GM12878 (cell line): ENCODE results near the gene PRTFDC1. TPM values are rescaled to one million over a fixed set of nuclear protein-coding genes. Genes with fewer than 3 reads are reported as not detected.
"Not testable (repeated sequence)": the region's sequence is repeated elsewhere in the genome, so short reads cannot be mapped to it uniquely, and the experiment has no call there.

ENCODE experiments used
- ATAC-seq: fragments of 200-7000 bp; cut with Tn5 transposase; 3 replicates; pipeline ENCODE4 v1.9.1; 2020; ENCODE audit warnings: mild to moderate bottlenecking, moderate library complexity
- BruUV-seq: library from RNA; stranded (reverse); fragments of 400-500 nt; replicated peaks from 2 replicates; lab custom pipeline; 2021; lab: Mats Ljungman, UMichigan
- CTCF ChIA-PET: fragments of 300-600 bp; sonication (Branson Sonifier 250); formaldehyde crosslinking; extraction: SDS; loops from one replicate; lab custom pipeline; 2021; ENCODE audit warnings: inconsistent platforms; lab: Yijun Ruan, JAX
- POLR2A ChIA-PET: fragments of 350-600 bp; formaldehyde crosslinking; extraction: SDS; loops from one replicate; lab custom pipeline; 2021; ENCODE audit warnings: inconsistent platforms; lab: Charles Lee
- RAD21 ChIA-PET: fragments of 300-600 bp; sonication (Branson Sonifier 250); formaldehyde crosslinking; loops from one replicate; lab custom pipeline; 2023; ENCODE audit warnings: antibody characterized with exemption; ENCODE audit not compliant: unreplicated experiment; lab: Charles Lee
- SMC1A ChIA-PET: fragments of 300-600 bp; sonication (Branson Sonifier 250); formaldehyde crosslinking; loops from one replicate; lab custom pipeline; 2023; ENCODE audit not compliant: unreplicated experiment, uncharacterized antibody; lab: Charles Lee
- DNase-seq: peaks from one replicate; pipeline ENCODE4 v3.0.0-alpha.2; 2011; ENCODE audit warnings: low read depth, low spot score
- FAIRE-seq: peaks from 3 replicates; lab custom pipeline; 2011; peaks lifted over from hg19 to GRCh38; lab: Jason Lieb, UNC
- H2AFZ ChIP-seq: 2 replicates; pipeline ENCODE4 v1.6.0; 2011; ENCODE audit warnings: low read depth, low read length, control low read depth; ENCODE audit not compliant: control insufficient read depth
- H3K27ac ChIP-seq: 2 replicates; pipeline ENCODE4 v1.5.1; 2011; ENCODE audit warnings: control low read depth; ENCODE audit not compliant: control insufficient read depth, insufficient read depth
- H3K27me3 ChIP-seq, 2 experiments: replicated peaks in 1 of 2; 2 replicates each; pipeline versions ENCODE4 v1.6.0 to v1.6.1; 2011; ENCODE audit warnings: low read length in 1 of 2; ENCODE audit not compliant: control insufficient read depth in 2 of 2, insufficient read depth in 2 of 2
- H3K36me3 ChIP-seq, 2 experiments: 2 replicates each; pipeline ENCODE4 v1.5.1; 2011; ENCODE audit warnings: low read length in 1 of 2; ENCODE audit not compliant: control insufficient read depth in 2 of 2, insufficient read depth in 2 of 2
- H3K4me1 ChIP-seq: 2 replicates; pipeline ENCODE4 v1.6.1; 2011; ENCODE audit warnings: mild to moderate bottlenecking, low read length, moderate library complexity, mixed read lengths; ENCODE audit not compliant: control insufficient read depth, insufficient read depth
- H3K4me2 ChIP-seq: 2 replicates; pipeline ENCODE4 v1.6.0; 2011; ENCODE audit warnings: control low read depth; ENCODE audit not compliant: control insufficient read depth, insufficient read depth
- H3K4me3 ChIP-seq: fragments of 200-600 bp; sonication (generic); 2 replicates; pipeline ENCODE4 v1.5.1; 2016
- H3K79me2 ChIP-seq: 2 replicates; pipeline ENCODE4 v1.6.0; 2011; ENCODE audit warnings: low read length; ENCODE audit not compliant: control insufficient read depth, insufficient read depth
- H3K9ac ChIP-seq: 2 replicates; pipeline ENCODE4 v1.8.0; 2011; ENCODE audit warnings: low read length, control low read depth, mixed read lengths; ENCODE audit not compliant: control insufficient read depth, insufficient read depth
- H3K9me3 ChIP-seq: replicated peaks from 3 replicates; pipeline ENCODE4 v1.5.1; 2011; ENCODE audit warnings: mild to moderate bottlenecking, low read length; ENCODE audit not compliant: control insufficient read depth, insufficient read depth
- H4K20me1 ChIP-seq: 2 replicates; pipeline ENCODE4 v1.6.0; 2011; ENCODE audit not compliant: control insufficient read depth, insufficient read depth
- CBX5 ChIP-seq: sonication (generic); IDR thresholded peaks from 2 replicates; pipeline ENCODE4 v1.6.1; 2016; ENCODE audit warnings: low read depth, moderate library complexity, mild to moderate bottlenecking, inconsistent platforms
- HDAC6 ChIP-seq: fragments of 200-600 bp; sonication (generic); IDR thresholded peaks from one replicate; pipeline ENCODE4 v1.8.0; 2017; ENCODE audit warnings: antibody characterized with exemption; ENCODE audit not compliant: unreplicated experiment
- HSF1 ChIP-seq: fragments of 150-350 bp; IDR thresholded peaks from 2 replicates; pipeline ENCODE4 v1.6.1; 2014; ENCODE audit warnings: mild to moderate bottlenecking, low read depth, low read length
- IKZF2 ChIP-seq, 2 experiments: fragments of 450-650 bp; IDR thresholded peaks; 2 replicates each; pipeline ENCODE4 v1.6.1; 2017; ENCODE audit warnings: mild to moderate bottlenecking in 2 of 2, moderate library complexity in 2 of 2
- MXI1 ChIP-seq: fragments of 150-350 bp; IDR thresholded peaks from 2 replicates; pipeline ENCODE4 v1.6.1; 2011; ENCODE audit warnings: low read depth, mild to moderate bottlenecking, inconsistent platforms, low read length, improper control_type of control experiment
- SMAD5 ChIP-seq: IDR thresholded peaks from 2 replicates; pipeline ENCODE4 v1.6.1; 2016; ENCODE audit warnings: antibody characterized with exemption, low read depth
- SP1 ChIP-seq: IDR thresholded peaks from one replicate; pipeline ENCODE4 v1.6.1; 2011; ENCODE audit warnings: low read depth, low read length
- STAT1 ChIP-seq: fragments of 450-650 bp; conservative IDR thresholded peaks from 2 replicates; pipeline ENCODE4 v1.6.1; 2014; ENCODE audit warnings: antibody characterized with exemption, mild to moderate bottlenecking
- TARDBP ChIP-seq: IDR thresholded peaks from 2 replicates; pipeline ENCODE4 v1.6.1; 2016; ENCODE audit warnings: borderline replicate concordance
- ZNF622 ChIP-seq: fragments of 450-650 bp; IDR thresholded peaks from 2 replicates; pipeline ENCODE4 v1.6.1; 2017; ENCODE audit warnings: mild to moderate bottlenecking, inconsistent platforms
- WGBS: methylation state at CpG from one replicate; pipeline ENCODE4 v1.1.6; 2016; ENCODE audit warnings: low lambda C conversion rate; ENCODE audit not compliant: insufficient replicate concordance, insufficient coverage; ENCODE audit errors: missing lambda C conversion rate; 5-methylcytosine and 5-hydroxymethylcytosine counted together
- in situ Hi-C: fragments of 300-500 bp; cut with MboI; formaldehyde crosslinking; loops from 9 replicates; pipeline ENCODE4 v1.14.3; 2018; ENCODE audit warnings: mixed read lengths
- intact Hi-C: fragments of 100-400 bp; cut with micrococcal nuclease; formaldehyde crosslinking; loops from one replicate; pipeline ENCODE4 v1.14.2; 2022; ENCODE audit not compliant: unreplicated experiment
- polyA plus RNA-seq, 11 experiments: library from polyadenylated mRNA; depleted of rRNA in 4 of 11; unstranded in 6 of 11; stranded (reverse) in 5 of 11; fragments of >200 nt; fragmentation: Nextera tagmentation in 4 of 11; fragmentation: Illumina TruSeq in 1 of 11; extraction: Ambion mirVana in 4 of 11; extraction: Trizol in 1 of 11; gene quantifications; 1 replicate in 1 of 11; 2 replicates in 10 of 11; pipeline versions ENCODE4 v1.2.1 to v1.2.3, GENCODE V29; 2011 to 2016; ENCODE audit warnings: inconsistent platforms in 2 of 11, missing spikeins in 2 of 11, low read depth in 1 of 11
- total RNA-seq, 4 experiments: library from RNA; depleted of rRNA in 3 of 4; stranded (reverse); fragments of >200 nt in 3 of 4; fragmentation: Illumina TruSeq in 1 of 4; extraction: Trizol in 1 of 4; gene quantifications; 2 replicates each; pipeline versions ENCODE4 v1.2.1 to v1.2.3, GENCODE V29; 2013 to 2021

The PRTFDC1 gene
- total and polyA plus RNA-seq, 10 of the 15 experiments (the other 5 are each of a cell fraction or from before 2014, with no cell fraction given), result 5.5 to 17.3 (median 11.3) TPM

- FAIRE-seq, result no peak
- no TSS peak for BruUV-seq
- Histone ChIP-seq H4K20me1 (no peaks in the 10 kb centered on the region), H3K9ac (no peak overlapping the region), H3K9me3 (no peaks in the 10 kb centered on the region), H3K36me3 (no peaks in the 10 kb centered on the region), H3K4me3 (no peak overlapping the region), H3K79me2 (no peaks in the 10 kb centered on the region), H3K27ac (no peak overlapping the region), H2AFZ (no peak overlapping the region), H3K4me1 (no peaks in the 10 kb centered on the region), H3K4me2 (no peak overlapping the region), H3K27me3 (no peaks in the 10 kb centered on the region)
- DNase-seq, result no peak
- TF ChIP-seq MXI1 (no peak), IKZF2 (IDR thresholded peaks at IDR 0.05) (no peak), TARDBP (no peak), HDAC6 (no peak), SP1 (no peak), HSF1 (no peak), SMAD5 (no peak), ZNF622 (no peak), CBX5 (no peak), STAT1 (no peak)
- WGBS, result 23% methylated on average over 2 of the region's 2 CpGs
- in situ Hi-C loops, result no loop called here
- ChIA-PET RAD21 (no interaction called here), CTCF (interaction anchor here (0.9 to 1.6 kb wide), 10 partner anchors 11 to 352 kb away, joined by 3 to 5 read pairs (median 3); no protein-coding TSS in a partner anchor), SMC1A (interaction anchor here (0.6 to 2.8 kb wide), 8 partner anchors 8 to 242 kb away, joined by 3 to 8 read pairs (median 4); no protein-coding TSS in a partner anchor), POLR2A (interaction anchor here (0.6 kb wide), 1 partner anchor 16 kb away, joined by 3 read pairs; no protein-coding TSS in a partner anchor)
- intact Hi-C loops, result no loop called here
- no peak for ATAC-seq
These were observed 17.5 kb upstream of the PRTFDC1 start for GRCh38 chr10:24969841-24970281.

- H3K9ac ChIP-seq, H2AFZ ChIP-seq, H3K4me1 ChIP-seq, DNase-seq, H3K4me3 ChIP-seq, H3K4me2 ChIP-seq, BruUV-seq, H3K36me3 ChIP-seq, FAIRE-seq, H3K27me3 ChIP-seq, in situ Hi-C loops, H4K20me1 ChIP-seq, H3K9me3 ChIP-seq, intact Hi-C loops, ATAC-seq, RAD21 ChIA-PET, H3K27ac ChIP-seq, H3K79me2 ChIP-seq: not testable (repeated sequence)
- 74% methylated on average over 11 of the region's 11 CpGs for WGBS
- CTCF ChIA-PET, result interaction anchor here (1.2 to 1.6 kb wide), 4 partner anchors 14 to 21 kb away, joined by 3 to 4 read pairs (median 3); no protein-coding TSS in a partner anchor
- SMC1A ChIA-PET, result interaction anchor here (1.1 to 2.8 kb wide), 3 partner anchors 18 to 68 kb away, joined by 3 to 8 read pairs (median 5); no protein-coding TSS in a partner anchor
- POLR2A ChIA-PET, result interaction anchor here (0.6 kb wide), 1 partner anchor 15 kb away, joined by 3 read pairs; no protein-coding TSS in a partner anchor
These were observed 16.5 kb upstream of the PRTFDC1 start for GRCh38 chr10:24968951-24969350.
